PC-3 (cell line): ENCODE results near the gene EPS8.
"Not testable (repeated sequence)": the region's sequence is repeated elsewhere in the genome, so short reads cannot be mapped to it uniquely, and the experiment has no call there.

ENCODE experiments used
- EZH2phosphoT487 ChIP-seq: fragments of 300-600 bp; sonication (generic); IDR thresholded peaks from 2 replicates; pipeline ENCODE4 v1.6.1; 2018; ENCODE audit warnings: mild to moderate bottlenecking, antibody characterized with exemption, low read length, borderline replicate concordance
- TF ChIP-seq, protein P1 (sequence below): fragments of 300-600 bp; sonication (generic); conservative IDR thresholded peaks from 2 replicates; pipeline ENCODE4 v1.5.1; 2017; ENCODE audit warnings: antibody characterized with exemption, low read depth, mild to moderate bottlenecking, low read length

DNA sequence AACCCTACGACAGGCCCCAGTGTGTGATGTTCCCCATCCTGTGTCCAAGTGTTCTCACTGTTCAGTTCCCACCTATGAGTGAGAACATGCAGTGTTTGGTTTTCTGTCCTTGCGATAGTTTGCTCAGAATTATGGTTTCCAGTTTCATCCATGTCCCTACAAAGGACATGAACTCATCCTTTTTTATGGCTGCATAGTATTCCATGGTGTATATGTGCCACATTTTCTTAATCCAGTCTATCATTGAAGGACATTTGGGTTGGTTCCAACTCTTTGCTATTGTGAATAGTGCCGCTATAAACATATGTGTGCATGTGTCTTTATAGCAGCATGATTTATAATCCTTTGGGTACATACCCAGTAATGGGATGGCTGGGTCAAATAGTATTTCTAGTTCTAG, 47.3 kb downstream of the EPS8 start:
- TF ChIP-seq, protein P1, sequence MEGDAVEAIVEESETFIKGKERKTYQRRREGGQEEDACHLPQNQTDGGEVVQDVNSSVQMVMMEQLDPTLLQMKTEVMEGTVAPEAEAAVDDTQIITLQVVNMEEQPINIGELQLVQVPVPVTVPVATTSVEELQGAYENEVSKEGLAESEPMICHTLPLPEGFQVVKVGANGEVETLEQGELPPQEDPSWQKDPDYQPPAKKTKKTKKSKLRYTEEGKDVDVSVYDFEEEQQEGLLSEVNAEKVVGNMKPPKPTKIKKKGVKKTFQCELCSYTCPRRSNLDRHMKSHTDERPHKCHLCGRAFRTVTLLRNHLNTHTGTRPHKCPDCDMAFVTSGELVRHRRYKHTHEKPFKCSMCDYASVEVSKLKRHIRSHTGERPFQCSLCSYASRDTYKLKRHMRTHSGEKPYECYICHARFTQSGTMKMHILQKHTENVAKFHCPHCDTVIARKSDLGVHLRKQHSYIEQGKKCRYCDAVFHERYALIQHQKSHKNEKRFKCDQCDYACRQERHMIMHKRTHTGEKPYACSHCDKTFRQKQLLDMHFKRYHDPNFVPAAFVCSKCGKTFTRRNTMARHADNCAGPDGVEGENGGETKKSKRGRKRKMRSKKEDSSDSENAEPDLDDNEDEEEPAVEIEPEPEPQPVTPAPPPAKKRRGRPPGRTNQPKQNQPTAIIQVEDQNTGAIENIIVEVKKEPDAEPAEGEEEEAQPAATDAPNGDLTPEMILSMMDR = not testable (repeated sequence)
- not testable (repeated sequence) for TF ChIP-seq EZH2phosphoT487
